Stimulated activated CD8-positive, alpha-beta memory T cell treated with anti-CD3 and anti-CD28 coated beads, Interleukin-15, amount 100 ng/mL, for 4 hours (primary cell): Measurements from ENCODE around the gene PAM.

ENCODE experiments used
- DNase-seq, 2 donors: peaks; one replicate each; pipeline ENCODE4 v3.0.0-alpha.2; 2020; ENCODE audit warnings: low read depth in 2 of 2

Gene PAM

DNA sequence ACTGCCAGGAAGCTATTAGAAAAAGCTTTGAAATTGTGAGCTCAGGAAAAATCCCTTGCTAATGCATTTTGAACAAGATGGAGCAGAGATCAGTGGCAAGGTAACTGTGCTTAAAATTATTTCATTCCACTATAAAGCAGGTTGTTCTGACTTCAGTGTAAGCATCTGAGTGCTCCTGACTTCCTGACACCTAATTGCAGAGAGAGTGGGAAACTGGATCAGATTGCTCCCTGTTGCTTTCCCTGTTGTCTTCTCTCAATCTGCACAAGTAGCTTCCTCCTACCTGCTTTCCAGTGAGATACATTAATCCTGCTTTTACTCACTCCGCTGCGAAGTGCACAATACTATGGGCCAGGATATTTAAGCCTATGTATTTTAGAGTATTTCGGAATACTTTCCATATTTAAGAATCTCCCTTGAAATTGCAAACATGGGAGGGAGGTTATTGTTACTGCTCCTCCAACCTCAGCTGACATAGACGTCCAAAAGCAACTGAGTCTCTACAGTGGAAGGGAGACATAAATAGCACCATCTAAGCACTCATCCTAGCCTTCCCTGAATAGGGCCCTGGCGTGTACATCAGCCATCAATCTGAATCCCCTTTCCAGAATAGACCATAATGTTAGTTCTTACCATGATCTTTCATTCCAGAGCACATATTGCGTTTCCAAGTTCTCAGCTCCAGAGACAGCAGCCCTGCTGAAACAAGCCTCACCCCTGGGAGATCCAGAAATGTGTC is 178.8 kb downstream of the PAM start:
- DNase-seq = no peak

DNA sequence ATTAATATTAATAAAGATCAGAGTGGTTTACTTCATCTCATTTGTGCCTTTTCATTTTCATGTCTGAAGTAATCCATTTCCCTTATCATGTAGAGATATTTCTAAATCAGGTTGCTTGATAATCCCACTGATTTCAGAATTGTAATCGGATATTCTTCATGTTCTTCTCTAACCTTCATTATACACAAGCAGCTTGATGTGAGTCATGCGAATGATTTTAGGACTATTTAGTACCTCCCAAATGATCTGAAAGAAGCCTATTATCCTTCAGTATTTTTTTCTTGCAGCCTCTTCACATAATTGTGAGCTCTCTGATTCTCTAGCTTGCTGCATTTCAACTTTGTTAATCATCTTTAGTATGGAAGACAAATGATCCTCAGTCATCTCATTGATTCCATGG is 182.8 kb downstream of the PAM start:
- DNase-seq = no peak

DNA sequence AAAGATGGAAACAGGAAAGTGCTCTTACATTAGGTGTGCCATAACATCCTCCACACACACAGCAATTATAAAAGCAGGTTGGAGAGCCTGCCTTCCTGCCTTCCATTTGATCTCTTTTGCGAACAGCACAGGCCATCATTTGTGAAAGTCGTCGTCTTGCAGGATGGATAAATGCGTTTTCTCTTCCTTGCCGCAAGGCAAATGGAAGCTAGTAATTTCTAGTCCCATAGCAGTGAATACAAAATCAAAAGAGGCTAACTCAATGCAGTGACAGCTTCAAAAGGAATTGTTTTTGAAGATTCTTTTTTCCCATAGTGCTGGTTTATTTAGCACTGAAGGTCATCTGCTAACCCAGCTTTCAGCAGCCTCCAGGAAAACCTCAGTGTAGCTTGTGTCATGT is 186.0 kb downstream of the PAM start:
- no peak for DNase-seq

DNA sequence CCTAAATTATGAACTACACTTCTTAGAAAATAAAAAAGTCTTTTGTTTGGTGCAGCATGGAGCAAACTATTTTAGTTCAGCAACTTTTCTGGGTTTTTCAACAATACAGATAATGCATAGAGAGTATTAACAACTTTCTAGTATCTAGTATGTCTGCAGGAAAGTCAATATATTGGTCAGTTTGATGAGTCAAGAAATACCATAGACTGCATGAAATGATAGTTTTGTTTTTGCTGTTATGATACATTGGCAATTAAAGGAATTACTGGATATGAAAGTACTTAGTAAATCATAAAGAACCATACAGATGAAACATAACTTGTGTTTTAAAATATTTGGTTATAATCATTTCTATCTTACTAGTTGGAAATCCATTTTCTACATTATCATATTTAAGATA is 191.3 kb downstream of the PAM start:
- no peak for DNase-seq

DNA sequence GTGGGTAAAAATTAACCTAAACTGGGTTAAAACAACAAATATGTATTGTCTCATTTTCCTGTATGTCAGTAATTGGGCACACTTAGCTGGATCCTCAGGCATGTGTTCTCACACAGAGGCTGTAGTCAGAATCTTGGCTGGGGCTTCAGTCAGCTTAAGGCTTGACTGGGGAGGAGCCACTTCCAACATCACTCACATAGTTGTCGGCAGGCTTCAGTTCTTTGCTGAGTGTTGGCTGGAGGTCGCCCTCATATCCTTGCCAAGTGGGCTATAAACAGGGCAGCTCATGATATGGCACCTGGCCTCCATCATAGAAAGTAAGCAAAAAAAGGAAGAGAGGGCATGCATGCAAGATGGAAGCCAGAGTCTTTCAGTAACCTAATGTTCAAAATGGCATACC is 191.9 kb downstream of the PAM start:
- no peak for DNase-seq

DNA sequence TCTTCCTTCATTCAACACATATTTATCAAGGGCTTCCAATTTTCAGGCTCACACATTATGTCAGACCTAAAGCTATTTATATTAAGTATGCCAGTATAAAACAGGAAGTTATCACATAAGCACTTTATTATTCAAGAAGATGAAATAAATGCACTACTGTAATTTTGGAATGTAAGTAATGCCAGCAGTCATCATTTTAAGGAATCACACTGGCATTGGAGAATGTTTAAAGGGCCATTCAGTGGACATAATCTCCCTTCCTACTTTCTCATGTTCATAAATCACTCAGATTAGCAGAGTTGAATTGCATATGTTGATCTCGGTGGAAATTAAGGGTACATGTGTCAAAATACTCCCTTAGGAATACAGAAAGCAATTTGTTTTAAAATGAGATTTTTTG is 200.4 kb downstream of the PAM start:
- DNase-seq = no peak

DNA sequence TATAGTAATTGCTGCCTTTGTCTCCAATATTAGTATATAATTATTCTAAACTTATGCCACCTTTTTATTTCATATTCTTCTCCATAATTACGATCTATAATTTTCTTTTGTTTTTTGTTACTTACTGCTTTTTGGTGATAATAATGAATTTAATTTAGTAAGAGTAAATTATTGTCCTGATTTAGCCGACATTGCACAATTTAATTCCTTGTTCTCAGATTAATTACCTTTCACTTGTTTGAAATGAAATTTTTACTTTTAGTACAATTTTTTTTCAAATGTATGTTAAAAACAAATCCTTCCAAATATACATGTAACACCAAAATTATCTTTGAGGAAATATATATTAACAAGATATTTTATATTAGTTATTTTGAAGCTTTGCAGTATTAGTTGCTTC is 201.5 kb downstream of the PAM start:
- DNase-seq = no peak

DNA sequence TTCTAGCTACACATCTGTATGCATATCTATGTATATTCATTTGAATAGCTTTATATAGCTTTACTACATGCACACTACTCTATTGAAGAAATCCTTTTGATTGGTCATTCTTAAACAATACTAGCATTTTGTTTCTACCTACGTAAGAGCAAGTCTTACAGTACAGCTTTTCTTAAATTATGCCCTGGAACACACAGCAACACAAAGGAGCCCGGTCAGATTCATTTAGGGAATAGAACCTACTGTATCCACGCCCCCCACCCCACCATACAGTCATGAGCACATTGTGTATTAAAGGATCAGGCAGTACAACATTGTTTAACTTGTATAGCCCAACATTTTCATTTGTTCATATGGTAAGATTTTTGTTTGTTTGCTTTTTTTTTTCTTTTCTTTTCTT is 202.0 kb downstream of the PAM start:
- no peak for DNase-seq

DNA sequence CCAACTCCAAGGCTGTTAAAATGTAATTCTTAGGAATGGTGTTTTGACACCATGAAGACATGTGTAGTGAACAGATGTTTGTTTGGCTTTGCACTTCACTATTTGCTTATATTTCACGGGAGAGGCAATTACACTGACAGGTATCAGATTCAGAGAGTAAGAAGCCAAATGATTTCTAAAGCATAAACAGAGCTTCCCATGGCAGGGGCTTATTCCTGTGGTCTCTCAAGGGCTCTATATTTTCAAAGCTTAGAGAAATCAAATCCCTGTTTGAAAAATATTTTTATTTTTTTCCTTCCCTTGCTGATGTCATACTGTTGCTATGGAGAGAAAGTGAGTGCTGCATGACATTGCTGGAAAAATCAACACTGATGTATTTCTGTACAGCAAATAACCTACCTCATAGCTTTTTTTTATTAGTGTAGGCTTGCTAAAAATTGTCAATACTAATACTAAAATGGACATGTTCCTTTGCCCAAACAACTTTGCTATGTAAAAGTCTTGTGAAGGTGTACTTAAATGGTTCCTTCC is 203.4 kb downstream of the PAM start:
- no peak for DNase-seq

DNA sequence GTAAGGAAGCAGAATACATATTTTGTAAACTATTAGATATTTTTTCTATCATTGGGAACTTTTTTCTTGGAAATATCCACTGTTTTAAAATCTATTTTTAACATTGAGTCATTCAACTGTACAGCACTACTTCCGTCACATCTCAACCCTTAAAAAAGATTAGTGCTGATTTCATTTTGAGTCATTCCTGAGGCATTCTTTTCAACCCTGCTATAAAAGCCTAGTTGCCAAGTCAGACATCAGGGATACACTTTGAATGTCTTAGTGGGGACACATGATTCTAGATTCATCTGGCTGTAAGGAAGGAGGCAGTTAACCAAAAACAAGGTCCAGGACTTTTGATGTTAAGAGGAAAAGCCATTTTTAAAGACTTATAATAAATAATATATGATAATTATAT is 203.9 kb downstream of the PAM start:
- no peak for DNase-seq

DNA sequence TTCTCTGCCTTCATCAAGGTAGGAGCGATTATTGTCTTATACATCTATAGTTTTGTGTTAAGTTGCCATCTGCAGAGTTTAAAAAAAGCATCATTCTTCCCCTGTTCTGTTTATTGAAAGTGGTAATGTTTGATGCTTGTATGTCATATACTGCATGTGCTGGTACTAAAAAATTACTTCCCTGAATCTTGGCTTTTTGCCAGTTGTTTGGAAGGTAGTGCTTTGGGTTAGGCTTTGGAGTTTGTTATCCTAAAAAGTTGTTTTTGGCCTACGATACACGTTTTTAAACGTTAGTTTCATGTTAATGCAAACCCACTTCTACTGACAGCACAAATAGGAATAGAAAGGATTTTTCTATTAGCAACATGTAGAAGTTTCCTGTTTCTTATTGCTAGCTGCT is 206.6 kb downstream of the PAM start:
- DNase-seq = no peak

DNA sequence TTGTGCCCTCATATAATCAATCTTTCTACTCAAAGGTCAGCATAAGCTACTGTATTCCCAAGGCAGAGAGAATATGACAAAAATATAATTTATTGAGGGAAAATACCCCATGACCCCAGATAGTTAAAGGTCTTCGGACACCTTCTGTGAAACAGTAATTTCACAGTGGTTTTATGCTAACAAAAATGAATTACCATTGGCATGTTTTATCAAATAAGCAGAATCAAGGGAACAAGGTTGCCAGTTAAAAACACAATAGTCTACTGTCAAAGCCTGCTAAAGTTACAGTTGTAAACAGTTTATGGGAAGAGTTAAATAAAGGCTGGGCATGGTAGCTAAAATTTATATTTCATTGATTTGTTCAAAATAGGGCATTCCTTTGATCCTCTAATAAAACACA is 210.5 kb downstream of the PAM start:
- DNase-seq = no peak

DNA sequence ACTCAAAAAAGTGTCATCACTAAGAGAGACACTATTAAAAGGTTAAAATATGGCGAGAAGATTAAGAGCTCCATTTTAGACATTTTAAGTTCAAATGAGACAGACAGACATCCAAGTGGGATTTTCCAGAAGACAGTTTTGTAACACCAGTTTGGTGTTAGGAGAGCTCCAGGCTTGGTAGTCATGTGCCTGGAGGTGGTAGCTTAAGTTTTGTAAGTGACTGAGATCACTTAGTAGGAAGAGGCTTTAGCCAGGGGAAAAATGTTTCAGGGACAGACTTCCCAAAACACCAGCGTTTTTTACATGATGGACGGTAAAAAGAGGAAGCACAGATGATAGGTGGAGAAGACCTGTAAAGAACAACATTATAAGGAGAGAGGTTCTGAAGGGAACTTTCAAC is 214.5 kb downstream of the PAM start:
- no peak for DNase-seq

DNA sequence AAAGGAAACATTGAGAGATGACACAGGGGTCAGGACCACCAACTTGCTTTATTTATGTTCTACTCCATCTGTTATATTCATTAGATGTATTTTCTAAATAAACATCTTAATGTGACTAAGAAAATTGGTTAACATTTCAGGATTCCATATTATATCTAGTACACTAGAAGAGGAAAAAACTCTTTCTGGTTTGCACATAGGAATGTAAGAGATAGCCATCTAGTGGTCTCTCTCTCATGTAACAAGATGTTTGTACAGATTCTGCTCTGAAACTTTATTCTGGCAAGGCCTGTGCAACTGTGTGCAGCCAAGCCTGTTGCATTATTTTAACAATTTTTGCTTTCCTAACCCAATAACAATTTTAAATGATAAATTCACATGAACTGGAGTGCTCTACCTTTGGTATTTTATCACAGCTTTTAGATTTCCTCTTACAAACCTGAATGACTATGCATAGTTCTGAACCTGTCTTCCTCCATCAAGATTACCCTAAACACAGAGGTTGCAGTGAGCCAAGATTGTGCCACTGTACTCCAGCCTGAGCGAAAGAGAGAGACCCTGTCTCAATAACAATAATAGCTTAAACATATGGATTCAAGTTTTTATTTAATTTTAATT is 216.7 kb downstream of the PAM start:
- DNase-seq = no peak

DNA sequence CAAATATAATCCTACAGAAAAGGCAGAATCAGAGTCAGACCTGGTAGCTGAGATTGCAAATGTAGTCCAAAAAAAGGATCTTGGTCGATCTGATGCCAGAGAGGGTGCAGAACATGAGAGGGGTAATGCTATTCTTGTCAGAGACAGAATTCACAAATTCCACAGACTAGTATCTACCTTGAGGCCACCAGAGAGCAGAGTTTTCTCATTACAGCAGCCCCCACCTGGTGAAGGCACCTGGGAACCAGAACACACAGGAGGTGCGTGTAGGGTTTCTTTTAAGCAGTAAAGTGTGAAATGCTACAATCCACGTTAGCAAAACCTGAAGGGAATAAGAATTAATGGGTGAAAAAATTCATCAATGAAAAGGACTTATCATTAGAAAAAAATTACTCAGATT is 219.1 kb downstream of the PAM start:
- no peak for DNase-seq

DNA sequence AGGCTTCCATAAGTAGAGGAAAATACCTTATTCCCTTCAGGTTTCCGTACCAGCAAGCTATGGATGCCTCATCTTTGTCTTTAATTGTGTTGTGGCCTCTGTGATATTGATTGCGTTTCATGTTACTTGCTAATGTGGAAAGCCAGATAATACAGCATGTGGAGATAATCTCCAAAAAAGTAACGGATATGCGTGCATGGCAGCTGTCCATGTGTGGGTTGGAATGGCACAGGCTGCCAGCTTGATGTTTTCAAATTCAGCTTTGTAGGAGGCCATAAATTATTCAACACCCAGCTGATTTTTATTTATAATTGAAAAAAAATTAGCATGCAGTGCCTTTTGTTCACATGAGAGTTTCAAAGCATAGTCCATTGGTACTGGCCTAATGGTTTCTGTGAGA is 219.9 kb downstream of the PAM start:
- no peak for DNase-seq

DNA sequence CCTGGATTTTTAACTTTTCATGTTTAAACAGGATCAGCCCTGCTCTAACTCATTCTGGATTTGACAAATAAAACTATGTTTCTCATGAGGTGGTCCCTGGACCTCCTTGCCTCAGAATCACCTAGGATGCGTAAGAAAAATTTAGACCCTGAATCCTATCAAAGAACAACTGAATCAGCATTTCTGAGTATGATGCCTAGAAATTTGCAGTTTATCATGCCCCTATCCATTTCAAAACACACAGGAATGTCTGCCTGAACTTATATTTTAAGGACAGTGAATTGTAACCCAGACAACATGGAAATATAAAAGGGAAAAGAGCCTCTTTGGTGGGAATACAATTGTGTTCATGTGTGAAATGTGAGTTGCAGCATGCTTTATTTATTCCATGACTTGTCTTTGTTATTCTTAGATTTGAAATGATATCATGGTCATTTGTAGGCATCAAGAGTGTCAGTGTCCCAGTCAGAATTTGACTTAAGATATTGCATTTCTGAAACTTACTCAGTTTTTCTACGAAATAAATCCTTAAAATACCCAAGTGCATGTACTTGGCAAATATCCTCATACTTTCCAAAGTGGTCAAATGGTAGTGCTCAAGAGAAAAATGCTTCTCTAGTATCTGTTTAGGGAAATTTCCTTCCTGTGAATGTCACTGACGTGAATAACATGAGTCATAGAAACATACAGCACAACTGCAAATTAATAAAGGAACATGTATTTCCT is 220.5 kb downstream of the PAM start:
- DNase-seq = no peak

DNA sequence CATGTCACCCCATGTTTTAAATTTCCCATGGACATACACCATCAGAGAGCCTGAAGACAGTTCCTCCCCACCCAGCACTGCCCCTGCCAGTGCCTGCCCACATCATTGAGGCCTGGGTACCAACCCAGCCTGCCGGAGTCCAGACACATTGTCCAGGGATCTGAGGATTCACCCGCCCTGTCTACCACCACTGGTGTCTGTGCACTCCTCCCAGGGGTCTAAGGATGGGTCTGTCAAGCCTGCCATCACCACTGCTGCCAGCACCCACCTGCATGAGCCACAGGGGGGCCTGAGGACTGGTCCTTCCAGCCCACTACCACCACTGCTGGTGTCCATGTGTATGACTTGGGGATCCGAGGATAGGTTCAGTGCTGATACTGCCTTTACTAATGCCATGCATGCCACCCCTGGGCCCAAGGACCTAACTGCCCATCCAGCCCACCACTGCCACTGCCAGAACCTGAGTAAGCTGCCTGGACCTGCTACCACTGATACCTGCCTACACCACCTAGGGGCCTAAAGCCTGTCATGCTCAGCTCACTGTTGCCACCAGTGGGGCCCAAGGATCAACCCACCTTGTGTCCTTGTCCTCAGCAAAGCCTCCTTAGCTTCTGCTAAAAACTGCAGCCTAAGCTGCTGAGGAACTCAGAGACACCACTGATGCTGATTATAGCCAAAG is 227.0 kb downstream of the PAM start:
- DNase-seq = no peak

DNA sequence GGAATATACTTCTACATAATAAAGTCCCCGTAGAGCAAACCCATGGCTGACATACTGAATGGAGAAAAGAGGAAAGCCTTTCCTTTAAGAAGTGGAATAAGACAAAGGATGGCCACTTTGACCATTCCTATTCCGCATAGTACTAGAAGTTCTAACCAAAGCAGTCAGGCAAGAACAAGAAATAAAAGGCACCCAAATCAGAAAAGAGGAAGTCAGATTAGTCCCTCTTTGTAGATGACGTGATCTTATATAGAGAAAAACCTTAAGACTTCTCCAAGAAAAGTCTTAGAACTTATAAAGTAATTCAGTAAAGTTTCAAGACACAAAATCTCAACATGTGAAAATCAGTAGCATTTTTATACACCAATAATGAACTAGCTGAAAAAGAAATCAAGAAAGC is 231.0 kb downstream of the PAM start:
- no peak for DNase-seq

DNA sequence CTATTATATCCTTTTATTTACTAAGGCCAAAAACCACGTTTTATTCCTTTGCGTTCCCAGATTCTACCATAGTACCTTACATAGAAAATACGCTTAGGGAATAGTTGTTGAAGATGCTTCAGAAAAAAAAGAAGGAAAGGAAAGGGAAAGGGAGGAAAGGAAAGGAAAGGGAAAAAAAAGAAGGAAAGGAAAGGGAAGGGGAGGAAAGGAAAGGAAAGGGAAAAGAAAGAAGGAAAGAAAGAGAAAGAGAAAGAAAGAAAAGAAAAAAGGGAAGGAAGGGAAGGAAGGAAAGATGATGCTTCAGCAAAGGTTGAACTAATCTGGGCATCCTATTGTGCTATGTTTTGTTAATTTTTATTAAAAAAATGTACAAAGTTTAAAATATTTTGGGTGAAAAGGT is 233.4 kb downstream of the PAM start:
- DNase-seq = no peak

DNA sequence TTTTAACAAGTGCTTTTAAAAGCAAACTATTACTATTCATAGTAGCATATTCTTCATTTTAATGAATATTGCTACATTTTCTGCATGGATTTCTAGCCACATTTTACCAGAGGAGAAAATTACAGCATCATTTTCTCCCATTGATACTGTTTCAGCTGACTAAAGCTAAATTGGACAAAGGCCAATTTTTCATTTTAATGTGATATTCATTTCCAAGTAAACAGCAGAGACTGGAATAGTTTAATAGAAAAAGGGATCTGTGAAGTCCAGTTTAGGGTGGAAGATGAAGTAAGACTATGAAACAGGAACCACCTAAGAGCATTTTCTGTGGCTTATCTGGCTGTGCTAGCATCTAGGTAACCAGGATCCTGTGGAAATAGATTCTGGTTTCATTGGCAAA is 236.7 kb downstream of the PAM start:
- DNase-seq = no peak

DNA sequence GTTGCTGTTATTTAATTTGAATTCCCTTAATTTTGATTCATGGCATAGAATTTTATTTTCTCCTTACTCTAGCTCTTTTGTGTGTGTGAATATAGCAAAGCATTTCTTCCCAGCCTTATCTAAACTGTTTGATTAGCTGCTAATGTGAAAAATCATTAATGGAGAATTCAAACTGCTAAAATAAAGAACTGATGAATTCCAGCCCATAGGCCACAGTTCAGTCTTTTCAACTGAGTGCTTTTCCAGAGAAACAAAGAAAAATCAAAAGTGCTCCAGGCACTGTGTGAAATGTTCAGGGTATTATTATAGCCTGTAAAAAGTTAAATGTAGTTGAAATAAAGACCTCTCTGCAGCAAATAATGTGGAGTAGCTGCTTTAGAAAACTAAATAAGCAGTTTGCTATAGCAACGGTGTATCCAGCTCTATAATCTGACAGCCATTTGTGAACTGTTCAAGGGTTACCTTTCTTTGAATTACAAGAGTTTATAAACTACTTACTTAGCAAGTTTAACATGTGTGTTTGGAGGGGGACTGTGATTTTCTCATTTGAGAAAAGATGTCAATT is 241.0 kb downstream of the PAM start:
- no peak for DNase-seq
